ENCODE data around the gene NMT1. TPM values are rescaled to one million over a fixed set of nuclear protein-coding genes. Genes with fewer than 3 reads are reported as not detected.

Gene NMT1
- total RNA-seq, 1 experiment from 2014 or later = 173 TPM

DNA sequence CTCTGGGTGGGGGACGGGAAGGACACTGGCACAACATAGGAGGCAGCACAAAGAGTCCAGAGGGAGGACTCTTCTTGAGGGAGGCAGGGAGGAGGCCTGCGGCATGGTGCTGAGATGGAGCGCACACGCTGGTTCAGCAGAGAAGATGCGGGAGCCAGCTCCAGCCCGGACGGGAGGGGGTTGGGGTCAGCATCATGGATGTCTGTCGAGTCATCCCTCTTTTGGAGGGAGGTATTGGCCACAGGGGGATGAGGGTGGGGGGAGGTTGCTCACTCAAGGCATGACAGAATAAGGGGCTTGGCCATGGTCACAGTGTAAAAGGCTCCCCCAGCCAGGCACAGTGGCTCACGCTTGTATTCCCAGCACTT is 29.0 kb upstream of the NMT1 start:
- CTCF ChIA-PET = no interaction called here
- Histone ChIP-seq H3K27ac (ENCODE audit: low read depth, low read length) (no peak overlapping the region), H3K36me3 (ENCODE audit: control insufficient read depth in 1 of 2, insufficient read depth in 2 of 2, low read length in 2 of 2) (peaks cover 9 to 12% of the 10 kb centered on the region in 2 experiments), H3K4me2 (ENCODE audit: low read length) (no peak overlapping the region), H3K9ac (ENCODE audit: low read length) (no peak overlapping the region), H2AFZ (ENCODE audit: low read depth, low read length, poor library complexity, severe bottlenecking) (no peak overlapping the region), H3K9me2 (ENCODE audit: insufficient read depth) (no peaks in the 10 kb centered on the region), H3K9me3 (ENCODE audit: control insufficient read depth in 1 of 2, insufficient read depth in 1 of 2, low read depth in 1 of 2, low read length in 2 of 2) (no peaks in the 10 kb centered on the region), H3K4me3 (replicated peaks in 1 of 2; ENCODE audit: low read depth in 1 of 2, low read length in 2 of 2) (no peak overlapping the region), H3K27me3 (ENCODE audit: insufficient read depth, low read length) (no peaks in the 10 kb centered on the region), H3K4me1 (ENCODE audit: control insufficient read depth in 1 of 2, insufficient read depth in 2 of 2, low read length in 2 of 2) (no peaks in the 10 kb centered on the region), H4K20me1 (ENCODE audit: insufficient read depth) (no peaks in the 10 kb centered on the region), H3K79me2 (ENCODE audit: insufficient read depth, low read length) (no peaks in the 10 kb centered on the region)
- no peak for TF ChIP-seq CBX3 (IDR thresholded peaks at IDR 0.05; ENCODE audit: low read depth)
- TF ChIP-seq JUND (IDR thresholded peaks at IDR 0.05) = no peak
- TF ChIP-seq RAD21 (IDR thresholded peaks at IDR 0.05; ENCODE audit: low read depth) = no peak
- no peak for TF ChIP-seq YY1 (IDR thresholded peaks at IDR 0.05; ENCODE audit: extremely low read depth, insufficient replicate concordance, low read depth, low read length)
- intact Hi-C loops (cut with micrococcal nuclease) = no loop called here
- ATAC-seq (no peak), DNase-seq (ENCODE audit: low read depth, low spot score) (no peak)
- RAD21 ChIA-PET (ENCODE audit: low non-redundant PET in 1 of 2, low total read pairs in 2 of 2, uncharacterized antibody in 2 of 2, unreplicated experiment in 2 of 2) = no interaction called here
- BruUV-seq (replicated peaks) = no TSS peak
- POLR2A ChIA-PET = no interaction called here

DNA sequence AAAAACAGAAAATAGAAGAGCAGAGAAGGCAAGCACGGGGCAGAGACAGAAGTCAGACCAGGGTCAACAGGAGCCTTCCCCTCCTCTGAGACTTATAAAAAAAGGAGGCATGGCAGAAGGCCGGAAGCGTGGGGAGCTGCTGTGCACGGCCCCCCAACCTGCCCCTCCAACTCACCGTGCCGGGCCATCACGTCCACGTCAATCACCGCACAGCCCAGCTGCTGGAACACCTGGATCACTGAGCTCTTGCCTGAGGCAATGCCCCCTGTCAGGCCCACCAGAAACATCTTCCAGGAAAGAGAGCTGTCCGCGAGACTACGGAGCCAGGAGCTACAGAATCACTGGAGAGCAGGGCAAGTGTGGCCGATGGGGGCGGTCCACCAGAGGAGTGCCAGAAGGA is 26.5 kb upstream of the NMT1 start:
- H3K4me2 ChIP-seq (ENCODE audit: low read length) = no peak overlapping the region
- H3K9me3 ChIP-seq (ENCODE audit: control insufficient read depth in 1 of 2, insufficient read depth in 1 of 2, low read depth in 1 of 2, low read length in 2 of 2) = no peaks in the 10 kb centered on the region
- H3K79me2 ChIP-seq (ENCODE audit: insufficient read depth, low read length) = peaks cover 2% of the 10 kb centered on the region; the same call in 1 of the 2 replicates
- POLR2A ChIA-PET = no interaction called here
- no peaks in the 10 kb centered on the region for H3K27me3 ChIP-seq (ENCODE audit: insufficient read depth, low read length)
- no TSS peak for BruUV-seq (replicated peaks)
- H4K20me1 ChIP-seq (ENCODE audit: insufficient read depth) = no peaks in the 10 kb centered on the region
- RAD21 ChIA-PET (ENCODE audit: low non-redundant PET in 1 of 2, low total read pairs in 2 of 2, uncharacterized antibody in 2 of 2, unreplicated experiment in 2 of 2) = no interaction called here
- H3K4me1 ChIP-seq (ENCODE audit: control insufficient read depth in 1 of 2, insufficient read depth in 2 of 2, low read length in 2 of 2) = no peaks in the 10 kb centered on the region
- H3K27ac ChIP-seq (ENCODE audit: low read depth, low read length) = no peak overlapping the region
- no peak overlapping the region for H3K9ac ChIP-seq (ENCODE audit: low read length)
- H2AFZ ChIP-seq (ENCODE audit: low read depth, low read length, poor library complexity, severe bottlenecking) = no peak overlapping the region
- CTCF ChIA-PET = interaction anchor here (2.3 kb wide), 1 partner anchor 12 kb away, joined by 6 read pairs; no protein-coding TSS in a partner anchor
- peaks cover 4 to 9% of the 10 kb centered on the region in 2 experiments for H3K36me3 ChIP-seq (ENCODE audit: control insufficient read depth in 1 of 2, insufficient read depth in 2 of 2, low read length in 2 of 2)
- no peak for DNase-seq (ENCODE audit: low read depth, low spot score)
- no peak overlapping the region for H3K4me3 ChIP-seq (replicated peaks in 1 of 2; ENCODE audit: low read depth in 1 of 2, low read length in 2 of 2)
- intact Hi-C loops (cut with micrococcal nuclease) = no loop called here
- no peak for TF ChIP-seq SP1 (IDR thresholded peaks at IDR 0.05; ENCODE audit: low read depth)
- no peak for TF ChIP-seq JUND (IDR thresholded peaks at IDR 0.05)
- ATAC-seq = no peak
- H3K9me2 ChIP-seq (ENCODE audit: insufficient read depth) = no peaks in the 10 kb centered on the region

Measured in HCT116 (cell line).